ENCODE results near the gene ACKR2. TPM values are rescaled to one million over a fixed set of nuclear protein-coding genes. Genes with fewer than 3 reads are reported as not detected.

Gene ACKR2
- polyA plus RNA-seq, 1 donor from 2014 or later: not detected

DNA sequence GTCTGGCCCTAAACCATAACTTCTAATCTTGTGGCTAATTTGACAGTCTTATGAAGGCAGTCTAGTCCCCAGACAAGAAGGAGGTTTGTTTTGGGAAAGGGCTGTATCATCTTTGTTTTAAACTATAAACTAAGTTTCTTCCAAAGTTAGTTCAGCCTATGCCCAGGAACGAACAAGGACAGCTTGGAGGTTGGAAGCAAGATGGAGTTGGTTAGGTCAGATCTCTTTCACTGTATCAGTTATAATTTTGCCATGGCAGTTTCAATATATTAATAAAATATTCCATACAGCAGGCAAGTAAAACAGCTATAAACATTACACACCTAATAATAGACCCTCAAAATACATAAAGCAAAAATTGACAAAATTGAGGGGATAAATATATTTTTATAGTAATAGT, 83.6 kb downstream of the ACKR2 start:
- no peak overlapping the region for H3K27ac ChIP-seq (ENCODE audit: low read length)

GRCh38 chr3:42894698-42895579, 85.7 kb downstream of the ACKR2 start:
- no peaks in the 10 kb centered on the region for H3K9me2 ChIP-seq (ENCODE audit: insufficient read depth, low read length)
- H3K79me2 ChIP-seq (replicated peaks; ENCODE audit: insufficient read depth, low read length): no peaks in the 10 kb centered on the region
- no peaks in the 10 kb centered on the region for H4K20me1 ChIP-seq (ENCODE audit: insufficient read depth)
- no peak overlapping the region for H3K27ac ChIP-seq (ENCODE audit: low read length)
- no peaks in the 10 kb centered on the region for H3K36me3 ChIP-seq (ENCODE audit: insufficient read depth, low read length)
- H3K9me3 ChIP-seq (ENCODE audit: low read length): no peaks in the 10 kb centered on the region
- no peak overlapping the region for H3K9ac ChIP-seq (ENCODE audit: low read length)
- no peak overlapping the region for H3K4me3 ChIP-seq (ENCODE audit: low read length)
- H3F3A ChIP-seq (ENCODE audit: insufficient read depth, low read length, poor library complexity, severe bottlenecking): no peaks in the 10 kb centered on the region
- H3K4me2 ChIP-seq (ENCODE audit: low read length): no peak overlapping the region
- H3K27me3 ChIP-seq (ENCODE audit: insufficient read depth, low read depth, low read length): no peaks in the 10 kb centered on the region
- TF ChIP-seq EP300 (conservative IDR thresholded peaks at IDR 0.05; ENCODE audit: poor library complexity, severe bottlenecking) (no peak), SMC3 (conservative IDR thresholded peaks at IDR 0.05; ENCODE audit: poor library complexity) (no peak), POLR2AphosphoS5 (IDR thresholded peaks at IDR 0.05) (no peak), RAD21 (conservative IDR thresholded peaks at IDR 0.05) (no peak), MXI1 (conservative IDR thresholded peaks at IDR 0.05; ENCODE audit: poor library complexity, severe bottlenecking) (no peak), EZH2 (IDR thresholded peaks at IDR 0.05; ENCODE audit: borderline replicate concordance, insufficient read depth, low read length, poor library complexity, severe bottlenecking) (no peak), CTCF (IDR thresholded peaks at IDR 0.05; ENCODE audit: poor library complexity, severe bottlenecking) (no peak), TAF1 (IDR thresholded peaks at IDR 0.05; ENCODE audit: low read depth) (no peak)
- TF ChIP-seq, protein P1, sequence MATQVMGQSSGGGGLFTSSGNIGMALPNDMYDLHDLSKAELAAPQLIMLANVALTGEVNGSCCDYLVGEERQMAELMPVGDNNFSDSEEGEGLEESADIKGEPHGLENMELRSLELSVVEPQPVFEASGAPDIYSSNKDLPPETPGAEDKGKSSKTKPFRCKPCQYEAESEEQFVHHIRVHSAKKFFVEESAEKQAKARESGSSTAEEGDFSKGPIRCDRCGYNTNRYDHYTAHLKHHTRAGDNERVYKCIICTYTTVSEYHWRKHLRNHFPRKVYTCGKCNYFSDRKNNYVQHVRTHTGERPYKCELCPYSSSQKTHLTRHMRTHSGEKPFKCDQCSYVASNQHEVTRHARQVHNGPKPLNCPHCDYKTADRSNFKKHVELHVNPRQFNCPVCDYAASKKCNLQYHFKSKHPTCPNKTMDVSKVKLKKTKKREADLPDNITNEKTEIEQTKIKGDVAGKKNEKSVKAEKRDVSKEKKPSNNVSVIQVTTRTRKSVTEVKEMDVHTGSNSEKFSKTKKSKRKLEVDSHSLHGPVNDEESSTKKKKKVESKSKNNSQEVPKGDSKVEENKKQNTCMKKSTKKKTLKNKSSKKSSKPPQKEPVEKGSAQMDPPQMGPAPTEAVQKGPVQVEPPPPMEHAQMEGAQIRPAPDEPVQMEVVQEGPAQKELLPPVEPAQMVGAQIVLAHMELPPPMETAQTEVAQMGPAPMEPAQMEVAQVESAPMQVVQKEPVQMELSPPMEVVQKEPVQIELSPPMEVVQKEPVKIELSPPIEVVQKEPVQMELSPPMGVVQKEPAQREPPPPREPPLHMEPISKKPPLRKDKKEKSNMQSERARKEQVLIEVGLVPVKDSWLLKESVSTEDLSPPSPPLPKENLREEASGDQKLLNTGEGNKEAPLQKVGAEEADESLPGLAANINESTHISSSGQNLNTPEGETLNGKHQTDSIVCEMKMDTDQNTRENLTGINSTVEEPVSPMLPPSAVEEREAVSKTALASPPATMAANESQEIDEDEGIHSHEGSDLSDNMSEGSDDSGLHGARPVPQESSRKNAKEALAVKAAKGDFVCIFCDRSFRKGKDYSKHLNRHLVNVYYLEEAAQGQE (IDR thresholded peaks at IDR 0.05; ENCODE audit: borderline replicate concordance): no peak
- no peak overlapping the region for H2AFZ ChIP-seq (ENCODE audit: low read depth, low read length)

More for the DNA sequence above, 83.6 kb downstream of the ACKR2 start:
- Histone ChIP-seq H4K20me1 (ENCODE audit: insufficient read depth) (no peaks in the 10 kb centered on the region), H3K9ac (ENCODE audit: low read length) (no peak overlapping the region), H3K27me3 (ENCODE audit: insufficient read depth, low read depth, low read length) (no peaks in the 10 kb centered on the region), H3K4me2 (ENCODE audit: low read length) (no peak overlapping the region), H3K9me3 (ENCODE audit: low read length) (no peaks in the 10 kb centered on the region), H3K4me3 (ENCODE audit: low read length) (no peak overlapping the region), H3K9me2 (ENCODE audit: insufficient read depth, low read length) (no peaks in the 10 kb centered on the region), H3F3A (ENCODE audit: insufficient read depth, low read length, poor library complexity, severe bottlenecking) (no peaks in the 10 kb centered on the region), H3K79me2 (replicated peaks; ENCODE audit: insufficient read depth, low read length) (no peaks in the 10 kb centered on the region), H3K36me3 (ENCODE audit: insufficient read depth, low read length) (no peaks in the 10 kb centered on the region), H2AFZ (ENCODE audit: low read depth, low read length) (no peak overlapping the region)
- TF ChIP-seq EZH2 (IDR thresholded peaks at IDR 0.05; ENCODE audit: borderline replicate concordance, insufficient read depth, low read length, poor library complexity, severe bottlenecking): no peak
- TF ChIP-seq TAF1 (IDR thresholded peaks at IDR 0.05; ENCODE audit: low read depth): no peak
- TF ChIP-seq POLR2AphosphoS5 (IDR thresholded peaks at IDR 0.05): no peak
- no peak for TF ChIP-seq EP300 (conservative IDR thresholded peaks at IDR 0.05; ENCODE audit: poor library complexity, severe bottlenecking)

All from neural cell (in vitro differentiated cells).